PFSK-1 (cell line): ENCODE results near the gene FITM1.

Experiments used
- FOXP2 ChIP-seq: optimal IDR thresholded peaks from 2 replicates; pipeline ENCODE3; 2011; ENCODE audit warnings: borderline replicate concordance, control low read depth, inconsistent platforms; ENCODE audit not compliant: insufficient read depth; ENCODE audit errors: extremely low read length, extremely low read depth
- POLR2AphosphoS5 ChIP-seq: IDR thresholded peaks from 2 replicates; pipeline ENCODE4 v1.6.1; 2012; ENCODE audit warnings: low read depth, mild to moderate bottlenecking, control low read depth, low read length, moderate library complexity
- SIN3A ChIP-seq: IDR thresholded peaks from 2 replicates; pipeline ENCODE4 v1.6.1; 2012; ENCODE audit warnings: mild to moderate bottlenecking, low read length, moderate library complexity, borderline replicate concordance; ENCODE audit not compliant: insufficient read depth
- TAF1 ChIP-seq: IDR thresholded peaks from 2 replicates; pipeline ENCODE4 v1.6.1; 2012; ENCODE audit warnings: low read length, control low read depth, borderline replicate concordance; ENCODE audit not compliant: insufficient read depth
- TF ChIP-seq, protein P1 (sequence below), 2 experiments: IDR thresholded peaks; 2 replicates each; pipeline versions ENCODE4 v1.6.1 to v1.8.0; 2011 to 2012; ENCODE audit warnings: low read depth in 2 of 2, low read length in 2 of 2, control low read depth in 1 of 2, inconsistent platforms in 1 of 2, mild to moderate bottlenecking in 1 of 2, moderate library complexity in 1 of 2; ENCODE audit not compliant: insufficient read depth in 1 of 2

- no peak for TF ChIP-seq POLR2AphosphoS5
- TF ChIP-seq, protein P1, sequence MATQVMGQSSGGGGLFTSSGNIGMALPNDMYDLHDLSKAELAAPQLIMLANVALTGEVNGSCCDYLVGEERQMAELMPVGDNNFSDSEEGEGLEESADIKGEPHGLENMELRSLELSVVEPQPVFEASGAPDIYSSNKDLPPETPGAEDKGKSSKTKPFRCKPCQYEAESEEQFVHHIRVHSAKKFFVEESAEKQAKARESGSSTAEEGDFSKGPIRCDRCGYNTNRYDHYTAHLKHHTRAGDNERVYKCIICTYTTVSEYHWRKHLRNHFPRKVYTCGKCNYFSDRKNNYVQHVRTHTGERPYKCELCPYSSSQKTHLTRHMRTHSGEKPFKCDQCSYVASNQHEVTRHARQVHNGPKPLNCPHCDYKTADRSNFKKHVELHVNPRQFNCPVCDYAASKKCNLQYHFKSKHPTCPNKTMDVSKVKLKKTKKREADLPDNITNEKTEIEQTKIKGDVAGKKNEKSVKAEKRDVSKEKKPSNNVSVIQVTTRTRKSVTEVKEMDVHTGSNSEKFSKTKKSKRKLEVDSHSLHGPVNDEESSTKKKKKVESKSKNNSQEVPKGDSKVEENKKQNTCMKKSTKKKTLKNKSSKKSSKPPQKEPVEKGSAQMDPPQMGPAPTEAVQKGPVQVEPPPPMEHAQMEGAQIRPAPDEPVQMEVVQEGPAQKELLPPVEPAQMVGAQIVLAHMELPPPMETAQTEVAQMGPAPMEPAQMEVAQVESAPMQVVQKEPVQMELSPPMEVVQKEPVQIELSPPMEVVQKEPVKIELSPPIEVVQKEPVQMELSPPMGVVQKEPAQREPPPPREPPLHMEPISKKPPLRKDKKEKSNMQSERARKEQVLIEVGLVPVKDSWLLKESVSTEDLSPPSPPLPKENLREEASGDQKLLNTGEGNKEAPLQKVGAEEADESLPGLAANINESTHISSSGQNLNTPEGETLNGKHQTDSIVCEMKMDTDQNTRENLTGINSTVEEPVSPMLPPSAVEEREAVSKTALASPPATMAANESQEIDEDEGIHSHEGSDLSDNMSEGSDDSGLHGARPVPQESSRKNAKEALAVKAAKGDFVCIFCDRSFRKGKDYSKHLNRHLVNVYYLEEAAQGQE (IDR thresholded peaks at IDR 0.05; ENCODE audit: insufficient read depth in 1 of 2, low read depth in 2 of 2, low read length in 2 of 2), result no peak
- no peak for TF ChIP-seq TAF1
- no peak for TF ChIP-seq SIN3A
- no peak for TF ChIP-seq FOXP2
These were observed 10.8 kb upstream of the FITM1 start for GRCh38 chr14:24119691-24120090.
